Muscle of leg (tissue), 11 donors: ENCODE results near the gene FREM3. TPM values are rescaled to one million over a fixed set of nuclear protein-coding genes. Genes with fewer than 3 reads are reported as not detected.
"Not testable (repeated sequence)": the region's sequence is repeated elsewhere in the genome, so short reads cannot be mapped to it uniquely, and the experiment has no call there.

ENCODE experiments used
- DNase-seq: peaks from one replicate; pipeline ENCODE4 v3.0.0; 2013
- H3K27ac ChIP-seq: one replicate; pipeline ENCODE4 v1.5.1; 2013; ENCODE audit warnings: mild to moderate bottlenecking, low read length, control low read depth
- H3K27me3 ChIP-seq: one replicate; pipeline ENCODE4 v1.6.1; 2013; ENCODE audit warnings: low read length; ENCODE audit not compliant: control insufficient read depth, insufficient read depth
- H3K36me3 ChIP-seq: one replicate; pipeline ENCODE4 v1.6.1; 2013; ENCODE audit warnings: low read length; ENCODE audit not compliant: control insufficient read depth, insufficient read depth
- H3K4me1 ChIP-seq: one replicate; pipeline ENCODE4 v1.6.1; 2013; ENCODE audit warnings: low read length; ENCODE audit not compliant: control insufficient read depth, insufficient read depth
- H3K4me3 ChIP-seq: one replicate; pipeline ENCODE4 v1.5.1; 2013; ENCODE audit warnings: low read length, control low read depth
- H3K9me3 ChIP-seq: replicated peaks from 2 replicates; pipeline ENCODE4 v1.6.1; 2013; ENCODE audit warnings: low read depth, low read length; ENCODE audit not compliant: control insufficient read depth
- WGBS: methylation state at CpG from one replicate; pipeline ENCODE4 v1.1.5; 2013; ENCODE audit warnings: missing lambda C conversion rate; ENCODE audit not compliant: insufficient coverage; 5-methylcytosine and 5-hydroxymethylcytosine counted together
- polyA plus RNA-seq, 8 donors: library from polyadenylated mRNA; unstranded; fragments of 120-200 nt; gene quantifications; one replicate each; pipeline versions ENCODE4 v1.2.1 to v1.2.3, GENCODE V29; 2013; ENCODE audit warnings: inconsistent platforms in 1 of 8, low replicate concordance in 1 of 8; ENCODE audit not compliant: insufficient read length in 8 of 8, insufficient read depth in 1 of 8
- total RNA-seq: library from RNA; stranded (reverse); fragments of 120-200 nt; gene quantifications from one replicate; pipeline ENCODE4 v1.2.4, GENCODE V29; 2013

FREM3 gene
- total and polyA plus RNA-seq, 9 donors, result 0.05 to 0.64 (median 0.15) TPM

DNA sequence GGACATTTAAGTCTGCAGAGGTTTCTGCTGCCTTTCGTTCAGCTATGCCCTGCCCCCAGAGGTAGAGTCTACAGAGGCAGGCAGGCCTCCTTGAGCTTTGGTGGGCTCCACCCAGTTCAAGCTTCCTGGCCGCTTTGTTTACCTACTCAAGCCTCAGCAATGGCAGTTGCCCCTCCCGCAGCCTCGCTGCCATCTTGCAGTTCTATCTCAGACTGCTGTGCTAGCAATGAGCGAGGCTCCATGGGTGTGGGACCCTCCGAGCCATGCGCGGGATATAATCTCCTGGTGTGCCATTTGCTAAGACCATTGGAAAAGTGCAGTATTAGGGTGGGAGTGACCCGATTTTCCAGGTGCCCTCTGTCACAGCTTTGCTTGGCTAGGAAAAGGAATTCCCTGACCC, 26.8 kb downstream of the FREM3 start:
- H3K27me3 ChIP-seq, H3K9me3 ChIP-seq, DNase-seq, H3K4me3 ChIP-seq, H3K27ac ChIP-seq, H3K4me1 ChIP-seq, H3K36me3 ChIP-seq: not testable (repeated sequence)
- WGBS, result 98% methylated on average over 6 of the region's 9 CpGs

DNA sequence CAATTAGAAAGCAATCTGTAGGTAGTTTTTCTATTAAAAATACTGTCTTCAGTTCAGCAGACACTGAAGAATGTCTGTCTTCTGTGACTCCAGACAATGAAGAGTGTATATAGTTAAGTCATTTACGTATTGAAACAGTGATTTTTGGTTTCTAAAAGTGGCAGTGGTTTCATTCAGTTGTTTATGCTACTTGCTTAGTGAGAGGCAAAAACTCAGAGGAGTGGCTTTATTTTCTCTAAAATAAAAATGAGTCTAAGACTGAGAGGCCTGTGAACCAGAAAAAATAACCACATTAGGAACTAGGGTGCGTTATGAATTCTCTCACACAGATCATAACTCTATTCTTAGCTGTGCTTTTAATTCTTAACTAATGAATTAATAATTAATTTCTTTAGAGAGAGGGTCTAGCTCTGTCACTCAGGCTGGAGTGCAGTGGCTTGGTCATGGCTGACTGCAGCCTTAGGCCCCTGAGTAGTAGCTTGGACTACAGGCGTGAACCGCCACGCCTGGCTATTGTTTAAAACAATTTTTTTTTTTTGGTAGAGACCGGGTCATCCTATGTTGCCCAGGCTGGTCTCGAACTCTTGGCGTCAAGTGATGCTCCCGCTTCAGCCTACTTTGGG, 31.4 kb downstream of the FREM3 start:
- WGBS, result 50% methylated on average over 1 of the region's 9 CpGs
- Histone ChIP-seq H3K27me3 (no peaks in the 10 kb centered on the region), H3K4me1 (no peaks in the 10 kb centered on the region), H3K36me3 (no peaks in the 10 kb centered on the region), H3K9me3 (peaks cover 2% of the 10 kb centered on the region), H3K4me3 (no peak overlapping the region), H3K27ac (no peak overlapping the region)
- DNase-seq, result no peak

DNA sequence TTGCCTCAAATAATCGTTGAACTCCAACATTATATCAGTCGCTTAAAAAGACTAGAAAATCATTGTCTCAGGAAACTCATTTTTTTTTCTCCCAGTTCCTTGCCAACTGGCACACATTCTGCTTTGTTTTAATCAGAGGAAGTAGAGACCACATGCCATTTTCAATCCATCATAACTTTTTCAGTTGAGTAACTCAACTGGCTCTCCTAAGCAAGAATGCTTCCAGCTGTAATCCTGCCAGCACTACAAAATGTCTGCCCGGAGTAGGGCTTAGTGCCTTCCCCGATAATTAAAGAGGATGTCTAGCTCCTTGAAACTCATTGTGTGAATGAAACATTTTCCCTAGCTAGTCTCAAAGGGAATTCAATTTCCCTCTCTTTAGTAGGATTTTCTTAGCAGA, 33.0 kb downstream of the FREM3 start:
- Histone ChIP-seq H3K27me3 (no peaks in the 10 kb centered on the region), H3K36me3 (no peaks in the 10 kb centered on the region), H3K9me3 (no peaks in the 10 kb centered on the region), H3K27ac (no peak overlapping the region), H3K4me1 (no peaks in the 10 kb centered on the region), H3K4me3 (no peak overlapping the region)
- WGBS, result no CpG with 5 or more reads among the region's 4 CpGs
- peak; percentile 94 for DNase-seq

DNA sequence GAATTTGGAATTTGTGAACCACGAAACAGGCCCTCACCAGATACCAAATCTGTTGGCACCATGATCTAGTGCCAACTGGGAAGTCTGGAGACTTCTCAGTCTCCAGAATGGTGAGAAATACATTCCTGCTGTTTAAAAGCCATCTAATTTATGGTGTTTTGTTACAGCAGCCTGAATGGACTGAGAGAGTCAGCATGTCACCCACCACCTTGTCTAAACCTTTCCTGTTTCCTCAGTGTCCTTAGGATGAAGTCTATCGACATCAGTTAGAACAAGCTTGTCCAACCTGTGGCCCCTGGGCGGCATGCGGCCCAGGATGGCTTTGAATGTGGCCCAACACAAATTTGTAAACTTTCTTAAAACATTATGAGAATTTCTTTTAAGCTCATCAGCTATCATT, 42.1 kb downstream of the FREM3 start:
- Histone ChIP-seq H3K36me3 (no peaks in the 10 kb centered on the region), H3K27ac (no peak overlapping the region), H3K27me3 (no peaks in the 10 kb centered on the region), H3K9me3 (no peaks in the 10 kb centered on the region), H3K4me1 (no peaks in the 10 kb centered on the region), H3K4me3 (no peak overlapping the region)
- 100% methylated on average over 1 of the region's 4 CpGs for WGBS
- DNase-seq, result no peak

DNA sequence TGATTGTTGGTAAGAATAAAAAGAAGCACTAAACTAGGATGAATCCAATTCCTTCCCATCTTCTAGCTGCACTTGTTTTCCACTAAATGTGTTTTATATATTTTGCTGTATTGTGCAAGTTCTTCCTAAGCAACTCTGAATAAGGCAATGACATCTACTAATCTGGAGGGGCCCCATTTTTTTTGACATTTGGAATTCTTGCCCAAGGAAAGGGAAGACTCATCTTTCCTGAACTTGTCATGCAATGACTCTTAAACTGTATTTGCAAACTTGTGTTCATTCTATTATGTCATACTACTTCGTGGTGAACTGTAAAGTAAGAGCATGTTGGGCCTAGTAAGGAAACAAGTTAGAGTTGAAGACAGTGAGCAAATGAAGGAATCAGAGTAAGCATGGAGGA, 45.9 kb downstream of the FREM3 start:
- Histone ChIP-seq H3K4me1 (no peaks in the 10 kb centered on the region), H3K4me3 (no peak overlapping the region), H3K36me3 (no peaks in the 10 kb centered on the region), H3K9me3 (no peaks in the 10 kb centered on the region), H3K27ac (no peak overlapping the region), H3K27me3 (no peaks in the 10 kb centered on the region)
- no peak for DNase-seq
- WGBS, result no CpG with 5 or more reads among the region's 1 CpG

DNA sequence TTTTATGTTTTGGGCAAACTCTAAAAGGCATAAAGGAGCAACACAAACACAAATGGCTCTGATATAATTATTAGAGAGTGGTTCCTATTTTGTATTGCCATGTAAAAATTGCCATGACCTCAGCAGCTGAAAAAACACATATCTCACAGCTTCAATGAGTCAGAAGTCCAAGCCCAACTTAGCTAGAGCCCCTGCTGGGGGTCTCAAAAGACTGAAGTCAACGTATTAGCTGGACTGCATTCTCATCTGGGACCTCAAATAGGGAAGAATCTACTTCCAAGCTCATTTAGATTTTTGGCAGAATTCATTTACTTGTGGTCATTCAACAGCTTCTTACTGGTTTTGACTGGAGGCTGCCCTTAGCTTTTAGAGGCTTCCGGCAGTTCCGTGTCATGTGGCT, 47.4 kb downstream of the FREM3 start:
- no peaks in the 10 kb centered on the region for H3K9me3 ChIP-seq
- H3K27me3 ChIP-seq, result no peaks in the 10 kb centered on the region
- 25% methylated on average over 1 of the region's 3 CpGs for WGBS
- H3K36me3 ChIP-seq, result no peaks in the 10 kb centered on the region
- no peak overlapping the region for H3K27ac ChIP-seq
- H3K4me1 ChIP-seq, result no peaks in the 10 kb centered on the region
- no peak for DNase-seq
- H3K4me3 ChIP-seq, result no peak overlapping the region

DNA sequence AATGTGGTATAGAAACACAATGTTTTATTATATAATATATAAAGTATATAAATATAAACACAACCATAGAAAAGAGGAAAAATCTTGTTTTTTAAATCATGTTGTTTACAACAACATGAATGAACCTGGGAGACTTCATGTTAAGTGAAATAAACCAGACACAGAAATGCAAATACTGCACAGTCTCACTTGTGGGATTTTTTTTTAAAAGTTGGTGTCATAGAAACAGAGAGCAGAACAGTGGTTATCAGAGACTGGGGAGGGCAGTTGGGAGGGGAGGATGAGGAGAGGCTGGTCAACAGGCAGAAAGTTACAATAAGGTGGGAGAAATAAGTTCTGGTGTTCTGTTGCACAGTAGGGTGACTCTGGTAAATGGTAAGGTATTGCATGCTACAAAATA, 57.1 kb downstream of the FREM3 start:
- Histone ChIP-seq H3K36me3 (no peaks in the 10 kb centered on the region), H3K4me3 (no peak overlapping the region), H3K4me1 (no peaks in the 10 kb centered on the region), H3K27ac (no peak overlapping the region), H3K9me3 (peaks cover 5% of the 10 kb centered on the region), H3K27me3 (no peaks in the 10 kb centered on the region)
- no peak for DNase-seq

DNA sequence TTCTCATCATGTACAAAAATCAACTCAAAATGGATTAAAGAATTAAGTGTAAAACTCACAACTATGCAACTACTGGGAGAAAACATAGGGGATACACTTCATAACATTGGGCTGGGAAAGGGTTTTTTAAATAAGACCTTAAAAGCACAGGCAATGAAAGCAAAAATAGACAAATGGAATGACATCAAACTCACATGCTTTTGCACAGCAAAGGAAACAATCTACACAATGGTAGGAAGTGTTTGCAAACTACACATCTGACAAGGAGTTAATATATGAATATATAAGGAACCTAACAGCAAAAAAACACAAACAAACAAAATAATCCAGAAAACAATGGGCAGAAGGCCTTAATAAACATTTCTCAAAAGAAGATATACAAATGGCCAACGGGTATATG, 57.9 kb downstream of the FREM3 start:
- H3K27me3 ChIP-seq, result no peaks in the 10 kb centered on the region
- peaks cover 2% of the 10 kb centered on the region for H3K9me3 ChIP-seq
- no peak overlapping the region for H3K4me3 ChIP-seq
- no peak overlapping the region for H3K27ac ChIP-seq
- H3K4me1 ChIP-seq, result no peaks in the 10 kb centered on the region
- no CpG with 5 or more reads among the region's 1 CpG for WGBS
- no peaks in the 10 kb centered on the region for H3K36me3 ChIP-seq
- DNase-seq, result no peak

DNA sequence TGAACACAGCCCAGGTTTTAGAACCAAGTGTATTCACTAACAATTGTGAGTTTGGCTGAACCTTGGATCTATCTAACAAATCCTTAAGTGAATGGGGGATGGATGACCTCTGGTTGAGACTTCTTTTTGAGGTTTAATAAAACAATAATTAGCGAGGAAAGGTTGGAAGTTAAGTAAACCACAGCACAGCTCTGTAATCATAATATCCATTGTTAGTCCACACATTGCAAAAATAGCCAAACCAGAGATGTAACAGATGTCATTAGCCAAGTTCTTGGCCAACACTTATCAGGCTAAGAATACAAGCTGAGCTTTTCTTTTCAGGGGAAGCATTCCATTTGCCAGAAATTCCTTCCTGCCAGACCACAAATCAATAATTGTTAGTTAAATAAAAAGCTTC, 59.1 kb downstream of the FREM3 start:
- WGBS, result no CpG with 5 or more reads among the region's 1 CpG
- Histone ChIP-seq H3K27me3 (no peaks in the 10 kb centered on the region), H3K27ac (no peak overlapping the region), H3K4me3 (no peak overlapping the region), H3K4me1 (no peaks in the 10 kb centered on the region), H3K9me3 (no peaks in the 10 kb centered on the region), H3K36me3 (no peaks in the 10 kb centered on the region)
- DNase-seq, result peak; percentile 37

DNA sequence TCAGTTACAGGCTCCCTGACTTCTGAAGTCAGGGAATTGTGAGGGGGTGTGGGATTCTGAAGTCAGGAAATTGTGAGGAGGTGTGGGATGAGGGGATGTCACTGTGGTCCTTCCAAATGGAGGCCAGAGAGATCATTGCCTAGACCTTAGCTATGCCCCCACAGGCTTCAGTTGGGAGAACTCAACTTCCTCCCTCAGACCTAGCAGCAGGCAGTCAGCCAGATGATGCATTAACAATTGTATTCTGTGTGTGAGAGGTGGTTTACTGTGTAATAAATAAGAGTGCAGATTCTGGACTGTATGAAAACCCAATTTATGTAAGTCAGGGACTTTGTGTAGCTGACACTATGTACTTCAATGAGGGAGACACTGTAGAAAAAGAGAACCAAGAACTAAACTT, 65.7 kb downstream of the FREM3 start:
- no peaks in the 10 kb centered on the region for H3K27me3 ChIP-seq
- no peaks in the 10 kb centered on the region for H3K36me3 ChIP-seq
- peaks cover 3% of the 10 kb centered on the region for H3K4me1 ChIP-seq
- no peak overlapping the region for H3K4me3 ChIP-seq
- H3K27ac ChIP-seq, result no peak overlapping the region
- H3K9me3 ChIP-seq, result no peaks in the 10 kb centered on the region
- no peak for DNase-seq

DNA sequence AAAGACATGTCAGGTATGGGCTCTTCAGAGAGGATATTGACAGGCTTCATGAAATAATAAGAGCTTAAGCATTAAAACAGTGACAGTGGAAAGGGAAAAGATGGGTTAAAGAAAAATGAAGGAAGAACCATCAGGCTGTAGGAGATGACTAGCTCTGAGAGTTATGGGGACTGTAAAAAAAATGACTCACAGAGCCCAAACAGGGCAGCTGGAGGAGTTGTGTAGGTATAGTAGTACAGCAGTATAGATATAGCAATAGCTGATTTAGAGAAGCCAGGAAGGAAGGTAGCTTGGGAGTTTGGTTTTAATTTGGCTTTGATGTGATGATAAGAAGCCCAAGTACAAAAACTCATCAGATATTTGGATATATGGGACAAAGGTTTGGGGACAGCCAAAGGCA, 66.6 kb downstream of the FREM3 start:
- DNase-seq, result no peak
- no peak overlapping the region for H3K4me3 ChIP-seq
- H3K9me3 ChIP-seq, result no peaks in the 10 kb centered on the region
- H3K36me3 ChIP-seq, result no peaks in the 10 kb centered on the region
- H3K27ac ChIP-seq, result no peak overlapping the region
- H3K4me1 ChIP-seq, result peaks cover 3% of the 10 kb centered on the region
- H3K27me3 ChIP-seq, result no peaks in the 10 kb centered on the region
